ENCODE measurements around the gene CSNK1D. TPM values are rescaled to one million over a fixed set of nuclear protein-coding genes. Genes with fewer than 3 reads are reported as not detected.

CSNK1D gene
- total RNA-seq, 3 donors from 2014 or later, result 177 to 221 (median 189) TPM

DNA sequence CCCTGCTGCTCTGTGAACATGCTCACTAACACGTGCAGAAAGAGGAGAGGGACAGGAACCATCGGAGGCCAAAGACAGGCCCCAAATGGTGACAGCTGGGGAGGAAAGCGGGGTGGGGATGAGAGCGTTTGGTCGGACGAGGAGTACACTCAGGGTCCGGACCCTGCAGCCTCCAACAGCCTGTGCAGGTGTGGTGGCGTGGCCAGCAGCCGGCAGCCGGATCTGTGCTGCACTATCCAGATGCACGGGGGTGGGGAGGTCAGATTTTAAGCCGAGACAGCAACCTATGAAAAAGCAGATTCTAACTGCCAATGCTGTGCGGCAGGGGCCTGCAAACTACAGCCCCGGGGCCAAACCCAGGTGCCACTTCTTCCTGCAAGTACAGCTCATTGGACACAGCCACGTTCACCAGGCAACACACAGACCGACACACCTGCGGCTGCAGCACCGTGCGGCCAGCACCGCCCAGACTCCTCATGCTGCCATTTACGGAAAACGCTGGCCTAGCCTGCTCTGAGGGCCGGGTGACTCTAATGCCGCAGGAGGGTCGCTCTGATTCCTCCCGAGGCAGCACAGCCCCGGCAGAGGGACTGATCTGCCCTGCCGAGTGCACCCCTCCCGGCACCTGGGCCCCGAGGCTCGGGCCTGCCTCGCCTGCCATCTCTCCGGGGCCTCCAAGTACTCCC is 23.5 kb downstream of the CSNK1D start:
- H3K9me3 ChIP-seq, result no peaks in the 10 kb centered on the region
- no peak overlapping the region for H3K4me3 ChIP-seq
- ATAC-seq (no peak), DNase-seq (peak in 1 of 3 donors; percentile 37)
- intact Hi-C loops (cut with DNase I, micrococcal nuclease), result no loop called here
- peaks cover 30% of the 10 kb centered on the region for H3K36me3 ChIP-seq (ENCODE audit: low read depth)
- TF ChIP-seq, protein P1, sequence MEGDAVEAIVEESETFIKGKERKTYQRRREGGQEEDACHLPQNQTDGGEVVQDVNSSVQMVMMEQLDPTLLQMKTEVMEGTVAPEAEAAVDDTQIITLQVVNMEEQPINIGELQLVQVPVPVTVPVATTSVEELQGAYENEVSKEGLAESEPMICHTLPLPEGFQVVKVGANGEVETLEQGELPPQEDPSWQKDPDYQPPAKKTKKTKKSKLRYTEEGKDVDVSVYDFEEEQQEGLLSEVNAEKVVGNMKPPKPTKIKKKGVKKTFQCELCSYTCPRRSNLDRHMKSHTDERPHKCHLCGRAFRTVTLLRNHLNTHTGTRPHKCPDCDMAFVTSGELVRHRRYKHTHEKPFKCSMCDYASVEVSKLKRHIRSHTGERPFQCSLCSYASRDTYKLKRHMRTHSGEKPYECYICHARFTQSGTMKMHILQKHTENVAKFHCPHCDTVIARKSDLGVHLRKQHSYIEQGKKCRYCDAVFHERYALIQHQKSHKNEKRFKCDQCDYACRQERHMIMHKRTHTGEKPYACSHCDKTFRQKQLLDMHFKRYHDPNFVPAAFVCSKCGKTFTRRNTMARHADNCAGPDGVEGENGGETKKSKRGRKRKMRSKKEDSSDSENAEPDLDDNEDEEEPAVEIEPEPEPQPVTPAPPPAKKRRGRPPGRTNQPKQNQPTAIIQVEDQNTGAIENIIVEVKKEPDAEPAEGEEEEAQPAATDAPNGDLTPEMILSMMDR (IDR thresholded peaks at IDR 0.05), result no peak
- H3K4me1 ChIP-seq (ENCODE audit: low read depth), result no peaks in the 10 kb centered on the region

DNA sequence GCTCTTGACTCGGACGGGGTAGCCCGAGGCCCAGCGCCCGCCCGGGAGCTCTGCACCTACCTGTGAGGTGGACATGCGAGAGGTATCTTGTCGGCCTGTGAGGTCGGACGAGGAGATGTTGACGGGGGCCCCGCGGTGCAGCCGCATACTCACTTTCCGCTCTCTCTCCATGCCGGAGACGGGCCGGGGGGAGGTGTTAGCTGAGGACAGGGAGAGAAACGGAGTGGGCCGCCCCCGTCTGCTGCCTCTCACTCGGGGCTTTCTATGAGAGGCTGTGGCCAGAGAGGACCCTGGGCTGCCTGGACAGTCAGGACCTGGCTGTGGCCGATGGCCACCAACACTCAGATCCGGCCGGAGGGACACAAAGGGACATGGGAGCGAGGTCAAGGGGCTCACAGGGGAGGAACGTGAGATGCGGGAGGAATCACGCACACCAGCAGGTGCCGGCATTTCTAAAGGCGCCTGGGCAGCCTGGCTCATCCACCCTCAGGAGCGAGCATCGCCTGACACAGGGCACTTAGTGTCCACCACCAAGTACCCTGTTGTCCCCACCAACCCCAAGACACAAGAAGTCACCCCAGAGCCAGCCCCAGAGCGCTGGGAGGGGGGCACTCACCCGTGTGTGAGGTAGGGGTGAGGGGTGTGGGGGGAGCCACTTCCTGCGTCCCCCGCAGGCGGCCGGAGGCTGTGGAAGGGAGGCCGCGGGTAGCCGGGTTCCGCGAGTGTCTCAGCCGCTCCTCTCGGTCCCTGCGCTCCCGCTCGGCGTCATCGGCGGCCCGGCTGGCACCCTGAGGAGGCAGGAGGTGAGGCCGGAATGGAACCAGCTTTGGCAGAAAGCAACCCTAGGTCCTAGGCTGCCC is 24.5 kb downstream of the CSNK1D start:
- ATAC-seq (no peak), DNase-seq (peak in 1 of 3 donors; percentile 49)
- Histone ChIP-seq H3K36me3 (ENCODE audit: low read depth) (peaks cover 32% of the 10 kb centered on the region), H3K4me1 (ENCODE audit: low read depth) (no peaks in the 10 kb centered on the region), H3K9me3 (no peaks in the 10 kb centered on the region), H3K4me3 (no peak overlapping the region)
- intact Hi-C loops (cut with DNase I, micrococcal nuclease), result no loop called here
- TF ChIP-seq, protein P1 (IDR thresholded peaks at IDR 0.05), result no peak

DNA sequence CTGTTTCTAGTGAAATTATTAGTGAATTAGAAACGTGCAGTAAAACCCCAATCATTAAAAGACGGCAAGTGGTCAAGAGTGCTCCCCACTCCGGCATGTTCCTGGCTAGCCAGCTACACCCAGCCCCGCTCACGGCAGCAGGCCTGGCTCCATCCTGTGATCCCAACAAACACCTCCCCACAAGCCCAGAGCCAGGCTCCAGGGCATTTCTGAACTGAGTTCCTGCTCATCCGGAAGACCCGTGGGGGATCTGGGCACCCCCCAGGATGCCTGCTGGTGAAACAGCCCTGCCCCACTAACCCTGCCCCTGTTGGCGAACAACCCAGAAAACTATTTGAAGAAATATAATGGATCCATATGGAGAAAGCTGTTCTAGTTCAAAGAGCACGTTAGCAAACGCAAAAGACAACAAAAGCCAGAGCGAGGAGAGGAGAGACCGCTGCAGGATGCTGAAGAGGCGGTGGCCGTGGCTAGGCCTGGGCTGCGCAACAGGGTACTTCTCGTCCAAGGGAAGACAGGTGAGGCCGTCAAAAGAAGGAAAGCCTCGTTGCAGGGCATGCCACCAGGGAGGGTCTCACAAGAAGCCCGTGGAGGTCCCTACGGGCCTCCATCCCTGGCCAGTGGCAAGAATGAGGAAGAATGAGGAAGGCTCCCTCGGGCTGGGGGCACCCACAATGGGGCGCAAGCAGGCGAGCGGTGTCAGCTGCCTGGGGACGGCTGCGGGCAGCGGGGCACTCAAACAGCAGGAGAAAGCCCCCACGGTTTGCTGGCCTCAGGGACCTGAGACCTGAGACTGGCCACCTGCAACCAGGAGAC is 25.4 kb downstream of the CSNK1D start:
- TF ChIP-seq, protein P1 (IDR thresholded peaks at IDR 0.05), result no peak
- ATAC-seq (no peak), DNase-seq (peak in 1 of 3 donors; percentile 42)
- Histone ChIP-seq H3K36me3 (ENCODE audit: low read depth) (peaks cover 36% of the 10 kb centered on the region), H3K4me1 (ENCODE audit: low read depth) (peaks cover 3% of the 10 kb centered on the region), H3K9me3 (no peaks in the 10 kb centered on the region), H3K4me3 (no peak overlapping the region)
- intact Hi-C loops (cut with DNase I, micrococcal nuclease), result no loop called here

DNA sequence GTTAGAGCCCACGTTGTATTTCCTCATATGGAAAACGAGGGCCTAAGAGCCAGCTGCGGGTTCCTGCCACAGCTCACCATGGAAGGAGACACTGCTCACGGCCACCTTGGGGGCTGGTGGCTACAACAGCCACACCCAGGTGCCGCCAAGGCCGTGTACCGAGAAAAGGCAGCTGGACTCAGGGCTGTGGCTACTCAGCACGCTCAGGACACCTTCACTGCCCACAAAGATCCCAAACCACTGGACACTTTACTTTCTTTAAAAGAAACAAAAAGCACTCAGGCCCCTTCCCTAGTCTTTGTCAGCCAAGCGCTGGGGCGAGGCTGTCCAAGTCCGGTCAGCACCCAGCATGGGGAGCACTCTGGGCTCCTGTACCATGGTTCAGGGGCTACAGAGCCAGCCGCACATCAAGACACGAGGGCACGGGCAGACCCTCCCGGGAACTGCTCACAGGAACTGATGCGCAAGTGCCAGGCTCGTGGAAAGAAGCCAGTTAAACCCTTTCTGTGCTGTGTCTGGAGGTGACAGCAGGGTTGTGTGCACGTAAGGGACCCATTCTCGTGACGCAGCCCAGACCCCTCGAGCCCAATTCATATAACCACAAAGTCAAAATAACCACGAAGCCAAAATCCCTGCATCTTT is 26.2 kb downstream of the CSNK1D start:
- ATAC-seq, result no peak

More for the DNA sequence above, 26.2 kb downstream of the CSNK1D start:
- Histone ChIP-seq H3K4me1 (ENCODE audit: low read depth) (peaks cover 8% of the 10 kb centered on the region), H3K36me3 (ENCODE audit: low read depth) (peaks cover 29% of the 10 kb centered on the region), H3K9me3 (no peaks in the 10 kb centered on the region), H3K4me3 (no peak overlapping the region)
- peak in 1 of 3 donors; percentile 49 for DNase-seq
- TF ChIP-seq, protein P1 (IDR thresholded peaks at IDR 0.05), result no peak
- intact Hi-C loops (cut with DNase I, micrococcal nuclease), result no loop called here

Measured in mucosa of descending colon (tissue), 3 donors.